AG09319 (cell line): ENCODE measurements around the gene ARMC9.

Source experiments
- DNase-seq: peaks from one replicate; pipeline ENCODE4 v3.0.0-alpha.2; 2010; ENCODE audit warnings: low read depth; ENCODE audit errors: extremely low read depth
- CTCF ChIP-seq: IDR thresholded peaks from 2 replicates; pipeline ENCODE4 v1.5.1; 2011; ENCODE audit warnings: low read depth, mild to moderate bottlenecking, inconsistent platforms, low read length, moderate library complexity

Gene ARMC9

GRCh38 chr2:231222318-231223000 is 24.0 kb downstream of the ARMC9 start:
- no peak for TF ChIP-seq CTCF
- peak; percentile 69 for DNase-seq

- TF ChIP-seq CTCF, result no peak
- no peak for DNase-seq
Observed at GRCh38 chr2:231223001-231223375, 24.6 kb downstream of the ARMC9 start.

GRCh38 chr2:231223458-231223976 is 25.1 kb downstream of the ARMC9 start:
- TF ChIP-seq CTCF, result no peak
- no peak for DNase-seq

GRCh38 chr2:231227310-231228162 is 29.1 kb downstream of the ARMC9 start:
- peak; percentile 80 for TF ChIP-seq CTCF

GRCh38 chr2:231228223-231228622 is 29.8 kb downstream of the ARMC9 start:
- TF ChIP-seq CTCF, result no peak
- no peak for DNase-seq

More at GRCh38 chr2:231227310-231228162, 29.1 kb downstream of the ARMC9 start:
- peak; percentile 56 for DNase-seq

- TF ChIP-seq CTCF, result no peak
- DNase-seq, result no peak
Observed at GRCh38 chr2:231228974-231229529, 30.6 kb downstream of the ARMC9 start.

- no peak for TF ChIP-seq CTCF
- no peak for DNase-seq
Observed at GRCh38 chr2:231235217-231235616, 36.8 kb downstream of the ARMC9 start.
